AG04449 (cell line): ENCODE data around the gene IFNGR2.

Experiments used
- CTCF ChIA-PET: fragments of 350-600 bp; formaldehyde crosslinking; extraction: SDS; loops from one replicate; lab custom pipeline; 2021; ENCODE audit warnings: antibody characterized with exemption; lab: Yijun Ruan, JAX
- POLR2A ChIA-PET: fragments of 400-600, 350-600 bp; formaldehyde crosslinking; extraction: SDS; loops from one replicate; lab custom pipeline; 2020; ENCODE audit warnings: antibody characterized with exemption, inconsistent platforms; lab: Yijun Ruan, JAX
- DNase-seq: peaks from one replicate; pipeline ENCODE4 v3.0.0-alpha.2; 2010; ENCODE audit warnings: low read depth, low spot score
- H3K4me3 ChIP-seq: 2 replicates; pipeline ENCODE4 v1.5.1; 2011; ENCODE audit warnings: low read depth, mild to moderate bottlenecking, control low read depth, low read length
- CTCF ChIP-seq: IDR thresholded peaks from one replicate; pipeline ENCODE4 v1.5.1; 2011; ENCODE audit warnings: mild to moderate bottlenecking, moderate library complexity, low read length, control low read depth, inconsistent platforms; ENCODE audit not compliant: insufficient read depth; ENCODE audit errors: missing control alignments

The IFNGR2 gene

GRCh38 chr21:33414068-33414467 lies 10.9 kb downstream of the IFNGR2 start:
- POLR2A ChIA-PET = no interaction called here
- CTCF ChIA-PET = interaction anchor here (1.0 to 3.9 kb wide), 7 partner anchors 9 to 53 kb away, joined by 3 to 16 read pairs (median 4); no protein-coding TSS in a partner anchor
- H3K4me3 ChIP-seq = no peak overlapping the region
- no peak for TF ChIP-seq CTCF
- no peak for DNase-seq

- TF ChIP-seq CTCF = no peak
- no peak for DNase-seq
- no peak overlapping the region for H3K4me3 ChIP-seq
- ChIA-PET CTCF (interaction anchor here (0.5 to 3.9 kb wide), 7 partner anchors 10 to 40 kb away, joined by 3 to 16 read pairs (median 4); no protein-coding TSS in a partner anchor), POLR2A (no interaction called here)
Measured at GRCh38 chr21:33414926-33415325, 11.7 kb downstream of the IFNGR2 start.

- POLR2A ChIA-PET = no interaction called here
- no peak for TF ChIP-seq CTCF
- DNase-seq = no peak
- CTCF ChIA-PET = no interaction called here
- H3K4me3 ChIP-seq = no peak overlapping the region
Measured at GRCh38 chr21:33418691-33419090, 15.5 kb downstream of the IFNGR2 start.

- ChIA-PET POLR2A (no interaction called here), CTCF (interaction anchor here (1.9 kb wide), 1 partner anchor 25 kb away, joined by 4 read pairs; no protein-coding TSS in a partner anchor)
- DNase-seq = no peak
- TF ChIP-seq CTCF = no peak
- no peak overlapping the region for H3K4me3 ChIP-seq
Measured at GRCh38 chr21:33419538-33420123, 16.4 kb downstream of the IFNGR2 start.

- no peak for DNase-seq
- ChIA-PET POLR2A (interaction anchor here (0.6 kb wide), 1 partner anchor 218 kb away, joined by 3 read pairs; no protein-coding TSS in a partner anchor), CTCF (interaction anchor here (1.0 to 1.2 kb wide), 2 partner anchors 9 to 61 kb away, joined by 3 to 5 read pairs; no protein-coding TSS in a partner anchor)
- no peak overlapping the region for H3K4me3 ChIP-seq
- TF ChIP-seq CTCF = no peak
Measured at GRCh38 chr21:33421713-33422393, 18.6 kb downstream of the IFNGR2 start.

- POLR2A ChIA-PET = interaction anchor here (0.6 kb wide), 1 partner anchor 653 kb away, joined by 3 read pairs; the partner anchor contains the start of gene PAXBP1
- no peak overlapping the region for H3K4me3 ChIP-seq
- no peak for TF ChIP-seq CTCF
- CTCF ChIA-PET = no interaction called here
- DNase-seq = no peak
Measured at GRCh38 chr21:33424214-33424613, 21.0 kb downstream of the IFNGR2 start.
